AG04450 (cell line): ENCODE data around the gene NDUFS3. TPM values are rescaled to one million over a fixed set of nuclear protein-coding genes. Genes with fewer than 3 reads are reported as not detected.
"Not testable (repeated sequence)": the region's sequence is repeated elsewhere in the genome, so short reads cannot be mapped to it uniquely, and the experiment has no call there.

ENCODE experiments used
- CTCF ChIA-PET: fragments of 300-600, 350-600 bp; formaldehyde crosslinking; extraction: SDS; loops from one replicate; lab custom pipeline; 2022; ENCODE audit warnings: antibody characterized with exemption, inconsistent platforms; lab: Charles Lee
- POLR2A ChIA-PET: fragments of 350-600 bp; formaldehyde crosslinking; extraction: SDS; loops from one replicate; lab custom pipeline; 2021; ENCODE audit warnings: antibody characterized with exemption, inconsistent platforms; lab: Yijun Ruan, JAX
- DNase-seq: peaks from one replicate; pipeline ENCODE4 v3.0.0-alpha.2; 2011; ENCODE audit warnings: low read depth, low spot score
- H3K27ac ChIP-seq: one replicate; pipeline ENCODE4 v1.5.1; 2012; ENCODE audit warnings: low read depth, low read length, control low read depth
- H3K27me3 ChIP-seq: one replicate; pipeline ENCODE4 v1.6.0; 2012; ENCODE audit warnings: low read length; ENCODE audit not compliant: control insufficient read depth, insufficient read depth
- H3K4me3 ChIP-seq: 2 replicates; pipeline ENCODE4 v1.5.1; 2011; ENCODE audit warnings: mild to moderate bottlenecking, low read depth, low read length, control low read depth
- H3K9me3 ChIP-seq: 2 replicates; pipeline ENCODE4 v1.5.1; 2012; ENCODE audit warnings: low read length; ENCODE audit not compliant: control insufficient read depth, insufficient read depth
- polyA plus RNA-seq: library from polyadenylated mRNA; depleted of rRNA; stranded (reverse); fragments of >200 nt; gene quantifications from 2 replicates; pipeline ENCODE4 v1.2.3, GENCODE V29; 2011
- TF ChIP-seq, protein P1 (sequence below): IDR thresholded peaks from 2 replicates; pipeline ENCODE4 v1.5.1; 2011; ENCODE audit warnings: low read depth, low read length, control low read depth, inconsistent platforms

Gene NDUFS3
- polyA plus RNA-seq, 1 experiment: 106 TPM

- H3K9me3 ChIP-seq: no peaks in the 10 kb centered on the region
- TF ChIP-seq, protein P1, sequence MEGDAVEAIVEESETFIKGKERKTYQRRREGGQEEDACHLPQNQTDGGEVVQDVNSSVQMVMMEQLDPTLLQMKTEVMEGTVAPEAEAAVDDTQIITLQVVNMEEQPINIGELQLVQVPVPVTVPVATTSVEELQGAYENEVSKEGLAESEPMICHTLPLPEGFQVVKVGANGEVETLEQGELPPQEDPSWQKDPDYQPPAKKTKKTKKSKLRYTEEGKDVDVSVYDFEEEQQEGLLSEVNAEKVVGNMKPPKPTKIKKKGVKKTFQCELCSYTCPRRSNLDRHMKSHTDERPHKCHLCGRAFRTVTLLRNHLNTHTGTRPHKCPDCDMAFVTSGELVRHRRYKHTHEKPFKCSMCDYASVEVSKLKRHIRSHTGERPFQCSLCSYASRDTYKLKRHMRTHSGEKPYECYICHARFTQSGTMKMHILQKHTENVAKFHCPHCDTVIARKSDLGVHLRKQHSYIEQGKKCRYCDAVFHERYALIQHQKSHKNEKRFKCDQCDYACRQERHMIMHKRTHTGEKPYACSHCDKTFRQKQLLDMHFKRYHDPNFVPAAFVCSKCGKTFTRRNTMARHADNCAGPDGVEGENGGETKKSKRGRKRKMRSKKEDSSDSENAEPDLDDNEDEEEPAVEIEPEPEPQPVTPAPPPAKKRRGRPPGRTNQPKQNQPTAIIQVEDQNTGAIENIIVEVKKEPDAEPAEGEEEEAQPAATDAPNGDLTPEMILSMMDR: no peak
- ChIA-PET CTCF (interaction anchor here (1.8 to 2.3 kb wide), 2 partner anchors 12 to 14 kb away, joined by 5 to 11 read pairs; no protein-coding TSS in a partner anchor), POLR2A (no interaction called here)
- no peaks in the 10 kb centered on the region for H3K27me3 ChIP-seq
- no peak overlapping the region for H3K4me3 ChIP-seq
- DNase-seq: no peak
- no peak overlapping the region for H3K27ac ChIP-seq
Measured at GRCh38 chr11:47539681-47540039, 39.2 kb upstream of the NDUFS3 start.

GRCh38 chr11:47541070-47541469, 37.8 kb upstream of the NDUFS3 start:
- TF ChIP-seq, protein P1: no peak
- ChIA-PET CTCF (interaction anchor here (1.8 to 2.3 kb wide), 2 partner anchors 10 to 12 kb away, joined by 5 to 11 read pairs; no protein-coding TSS in a partner anchor), POLR2A (no interaction called here)
- DNase-seq: no peak
- H3K27me3 ChIP-seq: no peaks in the 10 kb centered on the region
- H3K9me3 ChIP-seq: no peaks in the 10 kb centered on the region
- no peak overlapping the region for H3K4me3 ChIP-seq
- H3K27ac ChIP-seq: peak overlapping the region; percentile 21

DNA sequence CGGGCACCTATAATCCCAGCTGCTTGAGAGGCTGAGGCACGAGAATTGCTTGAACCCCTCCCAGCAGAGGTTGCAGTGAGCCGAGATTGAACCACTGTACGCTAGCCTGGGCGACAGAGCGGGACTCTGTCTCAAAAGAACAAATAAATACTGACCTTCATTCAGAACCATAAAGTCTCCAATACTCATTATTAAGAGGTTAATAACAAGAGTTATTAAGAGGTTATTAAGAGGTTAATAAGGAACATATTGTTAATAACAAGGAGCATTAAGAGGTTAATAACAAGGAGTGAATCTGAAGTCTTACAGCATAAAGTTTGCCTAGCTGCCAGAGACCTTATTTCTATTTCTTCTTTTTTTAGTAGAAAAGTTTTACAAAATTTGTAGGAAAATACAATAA, 33.6 kb upstream of the NDUFS3 start:
- no peak for DNase-seq
- ChIA-PET POLR2A (no interaction called here), CTCF (no interaction called here)
- TF ChIP-seq, protein P1: no peak
- Histone ChIP-seq H3K27me3 (no peaks in the 10 kb centered on the region), H3K27ac (no peak overlapping the region), H3K4me3 (no peak overlapping the region), H3K9me3 (no peaks in the 10 kb centered on the region)

- not testable (repeated sequence) for H3K4me3 ChIP-seq, H3K9me3 ChIP-seq, H3K27ac ChIP-seq, H3K27me3 ChIP-seq, DNase-seq
- POLR2A ChIA-PET: interaction anchor here (0.6 to 0.7 kb wide), 2 partner anchors 70 to 102 kb away, joined by 5 to 10 read pairs; no protein-coding TSS in a partner anchor
- CTCF ChIA-PET: interaction anchor here (0.6 kb wide), 1 partner anchor 92 kb away, joined by 3 read pairs; no protein-coding TSS in a partner anchor
Measured at GRCh38 chr11:47546274-47546673, 32.6 kb upstream of the NDUFS3 start.

- DNase-seq: no peak
- no peak overlapping the region for H3K27ac ChIP-seq
- CTCF ChIA-PET: interaction anchor here (0.7 to 1.3 kb wide), 2 partner anchors 10 to 12 kb away, joined by 3 to 5 read pairs; no protein-coding TSS in a partner anchor
Measured at GRCh38 chr11:47550288-47551047, 28.4 kb upstream of the NDUFS3 start.

More at GRCh38 chr11:47550288-47551047, 28.4 kb upstream of the NDUFS3 start:
- H3K9me3 ChIP-seq: peaks cover 3% of the 10 kb centered on the region; the same call in 1 of the 2 replicates
- H3K27me3 ChIP-seq: no peaks in the 10 kb centered on the region
- no peak overlapping the region for H3K4me3 ChIP-seq
- TF ChIP-seq, protein P1: no peak
- POLR2A ChIA-PET: interaction anchor here (0.6 to 1.9 kb wide), 3 partner anchors 8 to 141 kb away, joined by 4 to 19 read pairs (median 5); no protein-coding TSS in a partner anchor
